HG03064 (cell line): Measurements from ENCODE around the gene DDX49.
"Not testable (repeated sequence)": the region's sequence is repeated elsewhere in the genome, so short reads cannot be mapped to it uniquely, and the experiment has no call there.

ENCODE experiments used
- ATAC-seq: cut with Tn5 transposase; IDR thresholded peaks from one replicate; pipeline ENCODE4 v1.9.1; 2021; ENCODE audit warnings: low read depth; ENCODE audit not compliant: unreplicated experiment

Gene DDX49

DNA sequence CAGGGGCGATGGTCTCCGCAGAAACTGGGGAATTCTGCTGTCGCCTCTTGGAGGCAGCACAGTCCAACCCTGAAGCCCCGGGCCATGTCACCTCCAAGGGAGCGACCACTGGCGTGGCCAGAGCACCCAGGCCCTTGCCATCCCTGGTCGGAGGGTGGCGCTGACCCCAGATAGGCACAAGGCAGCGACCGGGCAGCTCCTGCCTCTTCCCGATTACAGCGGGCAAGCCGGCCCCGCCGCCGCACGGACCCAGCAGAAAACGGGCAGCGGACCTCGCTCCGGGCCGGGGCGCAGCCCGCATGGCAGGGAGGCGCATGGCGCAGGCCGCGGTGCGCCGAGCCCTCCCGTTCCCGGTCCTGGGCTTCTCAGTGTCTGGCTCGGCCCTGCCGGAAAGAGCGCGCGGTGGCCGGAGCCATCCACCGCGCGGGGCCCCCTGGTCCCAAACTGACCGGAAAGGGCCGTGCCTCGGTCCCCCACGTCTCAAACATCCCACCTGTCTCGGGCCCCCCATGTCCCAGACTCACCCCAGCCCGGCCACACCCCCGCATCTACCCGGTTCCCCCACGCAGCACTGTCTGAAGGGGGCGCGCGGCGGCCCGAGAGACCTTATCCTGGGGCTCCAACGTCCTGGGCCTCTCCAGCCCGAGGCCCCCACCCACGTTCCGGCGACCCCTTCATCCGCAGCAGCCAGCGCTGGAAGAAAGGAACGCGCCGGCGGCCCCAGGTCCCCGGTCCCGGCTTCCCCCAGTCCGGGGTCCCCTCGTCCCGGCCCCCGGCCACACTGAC is 24.3 kb upstream of the DDX49 start:
- no peak for ATAC-seq

GRCh38 chr19:18895824-18896341 is 23.6 kb upstream of the DDX49 start, which contains the start of gene CERS1:
Gene CERS1, minus strand, starts transcription at chr19:18896158. Its CDS starts 86 bp downstream, at chr19:18896072.
- ATAC-seq = no peak

- ATAC-seq = no peak
Observed at GRCh38 chr19:18896421-18896841, 23.1 kb upstream of the DDX49 start.

DNA sequence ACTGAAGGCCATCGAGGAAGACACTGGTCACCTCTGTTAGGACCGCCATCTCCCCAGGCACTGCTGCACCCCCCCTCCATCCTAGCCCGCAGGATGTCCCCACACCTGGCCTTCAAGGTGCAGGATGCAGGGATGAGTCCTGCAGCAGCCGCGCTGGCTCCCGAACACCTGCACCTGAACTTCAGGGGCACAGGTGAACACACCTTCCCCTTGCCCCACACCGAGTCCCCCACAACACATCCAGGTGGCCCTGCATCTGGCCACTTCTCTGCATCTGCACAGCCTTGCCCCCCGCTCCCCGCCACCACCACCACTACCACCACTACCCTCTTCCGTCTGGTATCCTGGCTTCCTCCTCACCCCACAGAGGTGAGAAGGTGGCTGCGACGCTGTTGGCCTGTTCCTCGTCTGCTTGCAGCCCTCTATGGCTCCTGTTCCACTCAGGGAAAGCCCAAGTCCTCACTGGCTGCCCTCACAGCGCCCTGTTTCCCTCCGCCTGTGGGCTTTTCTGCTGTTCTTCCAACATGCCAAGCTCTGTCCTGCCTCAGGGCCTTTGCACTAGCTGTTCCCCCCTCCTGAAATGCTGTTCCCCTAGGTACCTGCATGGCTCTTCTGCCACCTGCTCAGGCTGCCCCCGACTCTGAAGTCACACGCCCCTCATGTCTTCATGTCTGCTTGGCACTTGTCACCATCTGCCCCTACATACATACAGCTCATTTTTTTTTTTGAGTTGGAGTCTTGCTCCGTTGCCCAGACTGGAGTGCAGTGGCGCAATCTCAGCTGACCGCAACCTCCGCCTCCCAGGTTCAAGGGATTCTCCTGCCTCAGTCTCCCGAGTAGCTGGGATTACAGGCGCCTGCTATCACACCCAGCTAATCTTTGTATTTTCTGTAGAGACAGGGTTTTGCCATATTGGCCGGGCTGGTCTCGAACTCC is 22.2 kb upstream of the DDX49 start:
- no peak for ATAC-seq

DNA sequence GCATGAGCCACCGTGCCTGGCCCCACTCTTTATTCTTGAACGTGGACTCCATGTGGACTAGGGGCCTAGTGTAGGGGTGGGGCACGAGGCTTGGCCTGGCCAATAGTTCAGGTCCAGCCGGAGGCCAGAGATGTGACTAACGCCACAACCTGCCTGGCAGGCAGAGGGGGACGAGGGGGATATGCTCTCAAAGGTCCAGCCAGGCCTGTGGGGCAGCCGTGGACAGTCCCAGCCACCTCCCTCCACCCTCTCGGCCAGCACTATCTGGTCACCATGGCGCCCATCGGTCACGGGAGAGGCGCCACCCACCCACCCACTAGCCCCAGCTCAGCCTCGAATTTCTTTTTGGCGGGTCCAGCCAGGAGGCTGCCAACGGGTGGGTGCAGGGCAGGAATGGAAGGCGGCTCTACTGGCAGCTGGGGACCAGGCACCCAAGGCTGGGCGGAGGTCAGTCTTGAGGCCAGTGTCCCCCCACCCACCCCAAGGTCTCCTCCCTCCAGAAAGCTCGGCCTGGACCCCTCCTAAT is 21.4 kb upstream of the DDX49 start:
- ATAC-seq = no peak

DNA sequence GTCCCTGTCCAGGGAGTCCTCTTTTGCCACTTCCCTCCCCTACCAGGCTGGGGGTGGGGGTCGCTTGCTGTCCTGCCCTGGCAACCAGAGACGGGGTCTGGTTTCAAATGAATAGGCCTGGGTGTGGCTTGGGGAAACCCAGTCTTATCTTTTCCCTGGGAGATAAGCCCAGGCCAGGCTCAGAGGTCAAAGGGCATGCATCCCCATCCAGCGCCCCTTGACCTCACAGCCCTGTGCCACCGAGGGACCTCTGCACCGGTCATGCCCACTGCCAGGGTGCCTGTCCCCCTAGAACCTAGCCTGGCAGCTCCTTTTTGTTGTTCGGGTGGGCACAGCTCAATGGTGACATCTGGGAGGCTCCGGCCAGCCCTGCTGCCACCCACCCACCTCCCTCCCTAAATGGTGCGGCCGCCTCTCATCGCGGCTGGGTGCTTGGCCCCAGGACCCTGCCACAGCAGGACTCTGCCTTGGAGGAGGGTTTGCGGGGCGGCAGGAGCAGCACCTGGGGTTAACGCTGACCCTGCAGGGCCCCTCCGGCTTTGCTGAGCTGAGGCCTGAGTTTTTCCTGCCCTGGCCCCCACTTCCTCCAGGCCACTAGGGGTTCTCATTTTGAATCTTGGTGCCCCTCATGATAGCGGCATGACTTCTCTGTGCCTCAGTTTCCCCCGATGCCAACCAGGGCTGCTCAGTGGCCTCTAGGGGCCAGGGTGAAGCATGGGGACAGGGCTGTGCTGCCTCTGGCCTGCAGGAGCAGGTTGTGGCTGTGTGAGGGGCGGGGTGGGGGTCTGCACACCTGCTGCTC is 20.7 kb upstream of the DDX49 start:
- no peak for ATAC-seq

GRCh38 chr19:18899624-18900560 is 19.6 kb upstream of the DDX49 start:
- ATAC-seq = no peak

DNA sequence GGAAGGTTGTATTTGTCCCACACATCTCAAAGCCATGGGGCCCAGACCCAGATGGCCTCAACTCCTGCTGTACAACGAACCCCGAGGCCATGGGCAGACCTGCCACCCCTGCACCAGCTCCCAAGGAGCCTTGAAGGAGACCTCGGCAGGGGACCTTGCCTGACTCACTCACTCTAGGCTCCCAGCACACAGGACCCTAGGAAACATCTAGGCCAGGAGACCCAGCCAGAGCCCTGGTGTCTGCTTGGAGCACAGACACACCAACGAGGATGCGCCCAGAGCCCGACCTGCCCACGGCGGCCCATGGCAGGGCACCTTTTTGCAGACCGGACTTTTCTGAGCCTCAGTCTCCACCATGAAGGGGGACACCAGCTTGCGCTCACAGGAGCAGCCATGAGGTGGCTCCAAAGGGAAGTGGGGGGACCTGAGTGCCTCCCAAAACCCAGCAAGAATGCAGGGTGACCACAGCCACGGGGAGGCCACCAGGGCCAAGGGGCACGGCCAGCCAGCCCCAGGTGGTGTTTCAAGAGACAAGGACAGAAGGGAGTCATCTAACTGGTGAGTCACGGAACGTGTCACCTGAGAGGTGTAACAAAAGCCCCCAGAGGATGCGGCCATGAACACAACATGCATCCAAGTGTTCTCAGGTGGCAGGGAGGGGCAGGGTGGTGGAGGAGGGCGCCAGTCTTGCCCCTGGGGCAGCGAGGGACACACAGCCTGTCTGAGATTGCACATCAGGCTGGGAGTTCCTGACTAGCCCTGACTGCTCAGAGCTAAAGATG is 18.6 kb upstream of the DDX49 start:
- ATAC-seq = no peak

- no peak for ATAC-seq
Observed at GRCh38 chr19:18901491-18901890, 18.0 kb upstream of the DDX49 start.

- ATAC-seq = not testable (repeated sequence)
Observed at GRCh38 chr19:18902519-18902918, 17.0 kb upstream of the DDX49 start.

- ATAC-seq = no peak
Observed at GRCh38 chr19:18903156-18904037, 16.1 kb upstream of the DDX49 start.

- no peak for ATAC-seq
Observed at GRCh38 chr19:18904334-18905057, 15.0 kb upstream of the DDX49 start.

DNA sequence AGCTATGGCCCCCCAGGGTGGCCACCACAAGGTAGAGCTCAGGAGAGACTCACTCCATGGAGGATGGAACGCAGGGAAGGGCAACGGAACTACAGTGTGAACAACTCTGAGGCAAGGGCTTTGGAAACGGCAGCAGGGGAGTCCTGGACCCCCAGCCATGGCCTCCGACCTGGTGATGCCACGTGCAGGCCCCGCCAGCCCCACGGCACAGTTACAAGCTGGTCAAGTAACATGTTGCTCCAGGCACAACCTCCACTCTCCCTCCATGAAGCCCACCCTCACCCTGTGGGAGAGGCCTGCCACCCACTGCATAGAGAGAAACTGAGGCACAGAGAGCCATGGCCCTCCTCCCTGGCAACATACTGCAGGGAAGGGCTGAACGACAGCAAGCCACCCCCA is 14.5 kb upstream of the DDX49 start:
- ATAC-seq = no peak

DNA sequence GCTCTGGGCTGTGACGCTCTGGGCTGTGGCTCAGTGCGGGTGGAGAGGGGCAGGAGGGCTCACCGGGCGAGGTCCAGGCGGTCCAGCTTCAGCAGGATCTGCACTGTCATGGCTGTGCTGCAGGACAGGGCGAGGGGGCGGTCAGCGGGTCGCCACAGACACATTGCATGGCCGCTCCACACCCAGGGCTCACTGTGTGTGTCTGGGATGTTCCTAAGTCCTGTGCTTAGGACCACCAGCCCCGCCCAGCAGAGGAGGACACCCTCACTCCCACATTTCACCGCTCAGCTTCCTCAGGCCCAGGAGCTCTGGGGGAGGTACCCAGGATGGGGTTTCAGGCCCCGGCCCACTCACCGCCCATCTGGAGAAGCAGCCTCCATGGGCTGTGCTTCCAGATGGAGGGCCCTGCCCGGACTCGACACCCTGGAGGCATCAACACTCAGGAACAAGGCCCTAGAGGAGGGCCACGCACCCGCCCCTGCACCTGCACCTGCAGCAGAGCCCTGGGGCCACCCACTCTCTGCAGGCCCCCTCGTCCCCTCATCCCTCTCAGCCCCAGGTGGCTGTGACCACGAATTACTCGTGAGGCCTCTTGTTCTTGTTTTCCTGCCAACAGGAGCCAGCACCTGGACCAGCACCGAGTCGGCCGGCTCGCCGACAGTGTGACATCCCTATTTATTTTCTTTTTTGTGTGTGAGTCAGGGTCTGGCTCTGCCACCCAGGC is 13.8 kb upstream of the DDX49 start:
- no peak for ATAC-seq

GRCh38 chr19:18906605-18907519 is 12.7 kb upstream of the DDX49 start:
- no peak for ATAC-seq
